ENCODE results near the gene IREB2. TPM values are rescaled to one million over a fixed set of nuclear protein-coding genes. Genes with fewer than 3 reads are reported as not detected.
A peak's percentile ranks its signal among the peaks of the same experiment; 100 is the strongest.
"Not testable (repeated sequence)": the region's sequence is repeated elsewhere in the genome, so short reads cannot be mapped to it uniquely, and the experiment has no call there.

Gene IREB2
- total RNA-seq, 1 donor from 2014 or later, result 24.8 TPM

GRCh38 chr15:78453447-78453846 is 15.4 kb downstream of the IREB2 start:
- intact Hi-C loops (cut with DNase I), result no loop called here
- DNase-seq (no peak), ATAC-seq (ENCODE audit: poor library complexity) (no peak)

- peak; percentile 40 for ATAC-seq (ENCODE audit: poor library complexity)
- intact Hi-C loops (cut with DNase I), result no loop called here
- no peak for DNase-seq
These were observed 17.0 kb downstream of the IREB2 start for GRCh38 chr15:78454992-78455391.

- DNase-seq (no peak), ATAC-seq (ENCODE audit: poor library complexity) (peak; percentile 82)
- intact Hi-C loops (cut with DNase I), result no loop called here
These were observed 17.7 kb downstream of the IREB2 start for GRCh38 chr15:78455749-78456148.

- intact Hi-C loops (cut with DNase I), result no loop called here
- ATAC-seq (ENCODE audit: poor library complexity), result no peak
- DNase-seq, result no peak
These were observed 18.4 kb downstream of the IREB2 start for GRCh38 chr15:78456426-78456825.

- peak; percentile 24 for ATAC-seq (ENCODE audit: poor library complexity)
- DNase-seq, result no peak
These were observed 19.1 kb downstream of the IREB2 start for GRCh38 chr15:78457101-78457500.

GRCh38 chr15:78460737-78461136 is 22.7 kb downstream of the IREB2 start:
- intact Hi-C loops (cut with DNase I), result no loop called here
- DNase-seq, result no peak
- ATAC-seq (ENCODE audit: poor library complexity), result no peak

More at GRCh38 chr15:78457101-78457500, 19.1 kb downstream of the IREB2 start:
- intact Hi-C loops (cut with DNase I), result no loop called here

GRCh38 chr15:78461171-78461888 is 23.3 kb downstream of the IREB2 start:
- ATAC-seq (ENCODE audit: poor library complexity) (no peak), DNase-seq (no peak)
- intact Hi-C loops (cut with DNase I), result no loop called here

GRCh38 chr15:78469031-78469430 is 31.0 kb downstream of the IREB2 start:
- ATAC-seq (ENCODE audit: poor library complexity) (no peak), DNase-seq (no peak)
- intact Hi-C loops (cut with DNase I), result no loop called here

- ATAC-seq (ENCODE audit: poor library complexity) (no peak), DNase-seq (no peak)
- intact Hi-C loops (cut with DNase I), result no loop called here
These were observed 39.3 kb downstream of the IREB2 start for GRCh38 chr15:78477295-78477694.

- DNase-seq, result no peak
- ATAC-seq (ENCODE audit: poor library complexity), result no peak
- intact Hi-C loops (cut with DNase I), result no loop called here
These were observed 41.6 kb downstream of the IREB2 start for GRCh38 chr15:78479650-78480049.

- DNase-seq, result no peak
- intact Hi-C loops (cut with DNase I), result no loop called here
- ATAC-seq (ENCODE audit: poor library complexity), result no peak
These were observed 43.9 kb downstream of the IREB2 start for GRCh38 chr15:78481917-78482316.

- DNase-seq, result no peak
- intact Hi-C loops (cut with DNase I), result no loop called here
- no peak for ATAC-seq (ENCODE audit: poor library complexity)
These were observed 54.9 kb downstream of the IREB2 start for GRCh38 chr15:78492872-78493271.

- intact Hi-C loops (cut with DNase I), result no loop called here
These were observed 63.8 kb downstream of the IREB2 start for GRCh38 chr15:78501857-78502256.

GRCh38 chr15:78502641-78503040 is 64.6 kb downstream of the IREB2 start:
- ATAC-seq (ENCODE audit: poor library complexity), result no peak
- intact Hi-C loops (cut with DNase I), result no loop called here
- DNase-seq, result no peak

More at GRCh38 chr15:78501857-78502256, 63.8 kb downstream of the IREB2 start:
- DNase-seq, result no peak
- ATAC-seq (ENCODE audit: poor library complexity), result no peak

GRCh38 chr15:78506971-78507830 is 69.2 kb downstream of the IREB2 start, which contains the start of gene HYKK:
Gene HYKK, plus strand, starts transcription at chr15:78507577. Its CDS starts 5,512 bp downstream, at chr15:78513089.
- ATAC-seq (ENCODE audit: poor library complexity), result peak; percentile 98
- peak; percentile 90 for DNase-seq
- intact Hi-C loops (cut with DNase I), result no loop called here

- DNase-seq (no peak), ATAC-seq (ENCODE audit: poor library complexity) (peak; percentile 29)
- intact Hi-C loops (cut with DNase I), result no loop called here
These were observed 69.8 kb downstream of the IREB2 start for GRCh38 chr15:78507831-78508160.

- intact Hi-C loops (cut with DNase I), result no loop called here
- DNase-seq (no peak), ATAC-seq (ENCODE audit: poor library complexity) (no peak)
These were observed 70.3 kb downstream of the IREB2 start for GRCh38 chr15:78508272-78508671.

- intact Hi-C loops (cut with DNase I), result no loop called here
- DNase-seq (no peak), ATAC-seq (ENCODE audit: poor library complexity) (no peak)
These were observed 71.8 kb downstream of the IREB2 start for GRCh38 chr15:78509726-78510312.

- intact Hi-C loops (cut with DNase I); DNase-seq; ATAC-seq (ENCODE audit: poor library complexity): not testable (repeated sequence)
These were observed 82.0 kb downstream of the IREB2 start for GRCh38 chr15:78520035-78520434.

GRCh38 chr15:78524230-78524629 is 86.2 kb downstream of the IREB2 start:
- DNase-seq (no peak), ATAC-seq (ENCODE audit: poor library complexity) (no peak)
- intact Hi-C loops (cut with DNase I), result no loop called here

Measured in Right ventricle myocardium superior (tissue), 1 donor.